ENCODE measurements around the gene RFT1. TPM values are rescaled to one million over a fixed set of nuclear protein-coding genes. Genes with fewer than 3 reads are reported as not detected.

RFT1 gene
- total RNA-seq, 4 donors from 2014 or later, result 9.0 to 19.8 (median 10.8) TPM

GRCh38 chr3:53084310-53085001, 45.8 kb downstream of the RFT1 start:
- no peak for TF ChIP-seq POLR2A (IDR thresholded peaks at IDR 0.05)
- TF ChIP-seq CTCF (IDR thresholded peaks at IDR 0.05), result no peak
- Histone ChIP-seq H3K4me3 (no peak overlapping the region), H3K4me1 (no peaks in the 10 kb centered on the region), H3K9me3 (no peaks in the 10 kb centered on the region), H3K27ac (no peak overlapping the region), H3K36me3 (peaks cover 0 to 3% (median 0%) of the 10 kb centered on the region in 3 donors), H3K27me3 (no peaks in the 10 kb centered on the region)
- peak in 1 of 3 donors; percentile 34 for DNase-seq

GRCh38 chr3:53083949-53084309, 46.3 kb downstream of the RFT1 start:
- Histone ChIP-seq H3K36me3 (no peaks in the 10 kb centered on the region), H3K27ac (no peak overlapping the region), H3K4me1 (no peaks in the 10 kb centered on the region), H3K9me3 (no peaks in the 10 kb centered on the region), H3K27me3 (no peaks in the 10 kb centered on the region), H3K4me3 (no peak overlapping the region)
- peak in 1 of 3 donors; percentile 32 for DNase-seq
- no peak for TF ChIP-seq CTCF (IDR thresholded peaks at IDR 0.05)
- no peak for TF ChIP-seq POLR2A (IDR thresholded peaks at IDR 0.05)

- Histone ChIP-seq H3K36me3 (no peaks in the 10 kb centered on the region), H3K27ac (no peak overlapping the region), H3K4me1 (no peaks in the 10 kb centered on the region), H3K9me3 (no peaks in the 10 kb centered on the region), H3K4me3 (no peak overlapping the region), H3K27me3 (no peaks in the 10 kb centered on the region)
- peak in 1 of 3 donors; percentile 41 for DNase-seq
- no peak for TF ChIP-seq CTCF (IDR thresholded peaks at IDR 0.05)
Measured at GRCh38 chr3:53083521-53083920, 46.7 kb downstream of the RFT1 start.

GRCh38 chr3:53082736-53083135, 47.5 kb downstream of the RFT1 start:
- H3K36me3 ChIP-seq, result no peaks in the 10 kb centered on the region
- H3K4me1 ChIP-seq, result no peaks in the 10 kb centered on the region
- H3K4me3 ChIP-seq, result no peak overlapping the region
- no peak for TF ChIP-seq CTCF (IDR thresholded peaks at IDR 0.05)
- no peak overlapping the region for H3K27ac ChIP-seq
- H3K9me3 ChIP-seq, result no peaks in the 10 kb centered on the region
- no peaks in the 10 kb centered on the region for H3K27me3 ChIP-seq
- peak in 1 of 3 donors; percentile 37 for DNase-seq

GRCh38 chr3:53081318-53081717, 48.9 kb downstream of the RFT1 start:
- Histone ChIP-seq H3K4me3 (no peak overlapping the region), H3K27ac (no peak overlapping the region), H3K36me3 (no peaks in the 10 kb centered on the region), H3K27me3 (no peaks in the 10 kb centered on the region), H3K9me3 (no peaks in the 10 kb centered on the region), H3K4me1 (no peaks in the 10 kb centered on the region)
- peak in 1 of 3 donors; percentile 17 for DNase-seq
- no peak for TF ChIP-seq CTCF (IDR thresholded peaks at IDR 0.05)
- no peak for TF ChIP-seq POLR2A (IDR thresholded peaks at IDR 0.05)
